IMR-90 (cell line): ENCODE data around the gene DUSP8.

Experiments used
- BHLHE40 ChIP-seq: fragments of 150-350 bp; IDR thresholded peaks from 2 replicates; pipeline ENCODE4 v1.6.1; 2016; ENCODE audit warnings: mild to moderate bottlenecking, low read depth, low read length
- CEBPB ChIP-seq: IDR thresholded peaks from 2 replicates; pipeline ENCODE4 v1.6.1; 2012; ENCODE audit warnings: low read depth, low read length, improper control_type of control experiment
- CHD1 ChIP-seq: IDR thresholded peaks from 2 replicates; pipeline ENCODE4 v1.6.1; 2012; ENCODE audit warnings: low read depth, low read length, improper control_type of control experiment
- FOS ChIP-seq: fragments of 150-350 bp; IDR thresholded peaks from 2 replicates; pipeline ENCODE4 v1.6.1; 2016; ENCODE audit warnings: low read depth, low read length
- MAFK ChIP-seq: IDR thresholded peaks from 2 replicates; pipeline ENCODE4 v1.6.1; 2012; ENCODE audit warnings: low read depth, low read length, improper control_type of control experiment
- MAZ ChIP-seq: IDR thresholded peaks from 2 replicates; pipeline ENCODE4 v1.6.1; 2012; ENCODE audit warnings: low read depth, mild to moderate bottlenecking, low read length, improper control_type of control experiment, moderate library complexity, borderline replicate concordance
- MXI1 ChIP-seq: IDR thresholded peaks from 2 replicates; pipeline ENCODE4 v1.6.1; 2012; ENCODE audit warnings: low read depth, mild to moderate bottlenecking, low read length, moderate library complexity, borderline replicate concordance
- POLR2A ChIP-seq: IDR thresholded peaks from 2 replicates; pipeline ENCODE4 v1.6.1; 2012; ENCODE audit warnings: mild to moderate bottlenecking, low read depth, low read length
- RCOR1 ChIP-seq: IDR thresholded peaks from 2 replicates; pipeline ENCODE4 v1.6.1; 2012; ENCODE audit warnings: mild to moderate bottlenecking, low read length, improper control_type of control experiment; ENCODE audit not compliant: insufficient replicate concordance
- TF ChIP-seq, protein P1 (sequence below): conservative IDR thresholded peaks from 2 replicates; pipeline ENCODE4 v1.5.1; 2012; ENCODE audit warnings: mild to moderate bottlenecking, low read depth, low read length, improper control_type of control experiment

DNA sequence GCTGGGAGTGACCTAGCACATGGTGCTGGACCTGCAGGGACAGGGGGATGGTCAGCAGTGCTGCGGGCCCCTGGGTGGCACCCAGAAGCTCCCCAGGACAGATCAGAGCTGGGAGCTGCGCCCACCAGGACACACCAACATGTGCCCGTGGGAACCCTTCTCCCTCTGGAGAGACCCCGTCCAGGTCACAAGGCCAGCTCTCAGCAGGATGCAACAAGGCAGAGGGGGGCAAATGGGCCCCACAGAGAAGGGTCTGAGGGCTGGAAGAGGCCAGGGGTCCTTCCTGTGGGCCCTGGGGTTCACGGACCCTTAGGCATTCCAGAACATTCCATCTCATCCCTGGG is 6.2 kb downstream of the DUSP8 start:
- no peak for TF ChIP-seq POLR2A
- TF ChIP-seq, protein P1, sequence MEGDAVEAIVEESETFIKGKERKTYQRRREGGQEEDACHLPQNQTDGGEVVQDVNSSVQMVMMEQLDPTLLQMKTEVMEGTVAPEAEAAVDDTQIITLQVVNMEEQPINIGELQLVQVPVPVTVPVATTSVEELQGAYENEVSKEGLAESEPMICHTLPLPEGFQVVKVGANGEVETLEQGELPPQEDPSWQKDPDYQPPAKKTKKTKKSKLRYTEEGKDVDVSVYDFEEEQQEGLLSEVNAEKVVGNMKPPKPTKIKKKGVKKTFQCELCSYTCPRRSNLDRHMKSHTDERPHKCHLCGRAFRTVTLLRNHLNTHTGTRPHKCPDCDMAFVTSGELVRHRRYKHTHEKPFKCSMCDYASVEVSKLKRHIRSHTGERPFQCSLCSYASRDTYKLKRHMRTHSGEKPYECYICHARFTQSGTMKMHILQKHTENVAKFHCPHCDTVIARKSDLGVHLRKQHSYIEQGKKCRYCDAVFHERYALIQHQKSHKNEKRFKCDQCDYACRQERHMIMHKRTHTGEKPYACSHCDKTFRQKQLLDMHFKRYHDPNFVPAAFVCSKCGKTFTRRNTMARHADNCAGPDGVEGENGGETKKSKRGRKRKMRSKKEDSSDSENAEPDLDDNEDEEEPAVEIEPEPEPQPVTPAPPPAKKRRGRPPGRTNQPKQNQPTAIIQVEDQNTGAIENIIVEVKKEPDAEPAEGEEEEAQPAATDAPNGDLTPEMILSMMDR, result no peak
- TF ChIP-seq MAZ, result no peak
- TF ChIP-seq BHLHE40, result no peak
- no peak for TF ChIP-seq RCOR1
- no peak for TF ChIP-seq CEBPB
- TF ChIP-seq CHD1, result no peak
- TF ChIP-seq MAFK, result no peak
- no peak for TF ChIP-seq FOS
- TF ChIP-seq MXI1, result no peak
